K562 (cell line): ENCODE data around the gene FAM24B. TPM values are rescaled to one million over a fixed set of nuclear protein-coding genes. Genes with fewer than 3 reads are reported as not detected.

Experiments used
- ATAC-seq: fragments of 200-7000 bp; cut with Tn5 transposase; 3 replicates; pipeline ENCODE4 v1.9.1; 2020; ENCODE audit warnings: moderate library complexity
- BruUV-seq: library from RNA; stranded (reverse); fragments of 400-500 nt; replicated peaks from 2 replicates; lab custom pipeline; 2021; lab: Mats Ljungman, UMichigan
- CTCF ChIA-PET: fragments of 300-600 bp; formaldehyde crosslinking; extraction: SDS; loops from one replicate; lab custom pipeline; 2021; ENCODE audit warnings: low intra/inter-chr PET ratio; lab: Yijun Ruan, JAX
- POLR2A ChIA-PET: fragments of 300-600, 350-650 bp; sonication (Branson Sonifier 250); formaldehyde crosslinking; extraction: SDS; loops from one replicate; lab custom pipeline; 2021; ENCODE audit warnings: antibody characterized with exemption, inconsistent platforms; lab: Yijun Ruan, JAX
- DNase-seq, 4 experiments: peaks; one replicate each; pipeline versions ENCODE4 v3.0.0 to v3.0.0-alpha.2; 2011 to 2018; ENCODE audit warnings: low spot score in 3 of 4, mixed read lengths in 3 of 4; ENCODE audit errors: extremely low read depth in 1 of 4
- FAIRE-seq: peaks from 2 replicates; lab custom pipeline; 2011; peaks lifted over from hg19 to GRCh38; lab: Jason Lieb, UNC
- H2AFZ ChIP-seq: 2 replicates; pipeline ENCODE4 v1.6.0; 2011; ENCODE audit warnings: low read depth, low read length, control low read depth, inconsistent platforms
- H3K27ac ChIP-seq: fragments of 200-600 bp; 3 replicates; pipeline ENCODE4 v1.8.0; 2011; ENCODE audit warnings: low read depth, mild to moderate bottlenecking, control low read depth, inconsistent platforms, low read length, moderate library complexity, mixed read lengths; ENCODE audit errors: extremely low read depth
- H3K27me3 ChIP-seq, 2 experiments: fragments of 300-600 bp in 1 of 2; 2 replicates in 1 of 2; 3 replicates in 1 of 2; pipeline versions ENCODE4 v1.6.0 to v1.8.0; 2011; ENCODE audit warnings: inconsistent platforms in 2 of 2, low read length in 2 of 2, mild to moderate bottlenecking in 1 of 2, mixed read lengths in 1 of 2, moderate library complexity in 1 of 2; ENCODE audit not compliant: control insufficient read depth in 2 of 2, insufficient read depth in 2 of 2
- H3K36me3 ChIP-seq: fragments of 300-600 bp; 3 replicates; pipeline ENCODE4 v1.8.0; 2011; ENCODE audit warnings: mild to moderate bottlenecking, low read length, inconsistent platforms; ENCODE audit not compliant: control insufficient read depth, insufficient read depth
- H3K4me1 ChIP-seq, 2 experiments: fragments of 200-600 bp in 1 of 2; replicated peaks in 1 of 2; 2 replicates in 1 of 2; 3 replicates in 1 of 2; pipeline versions ENCODE4 v1.5.1 to v1.8.0; 2011; ENCODE audit warnings: inconsistent platforms in 2 of 2, low read length in 2 of 2, mild to moderate bottlenecking in 1 of 2, mixed read lengths in 1 of 2, moderate library complexity in 1 of 2; ENCODE audit not compliant: control insufficient read depth in 2 of 2, insufficient read depth in 2 of 2
- H3K4me2 ChIP-seq: 2 replicates; pipeline ENCODE4 v1.6.1; 2011; ENCODE audit warnings: low read length, control low read depth, inconsistent platforms, mixed read lengths; ENCODE audit not compliant: insufficient read depth
- H3K4me3 ChIP-seq: fragments of 200-600 bp; sonication (generic), shearing (Covaris generic); 2 replicates; pipeline ENCODE4 v1.5.1; 2016; ENCODE audit warnings: control low read depth, inconsistent platforms
- H3K79me2 ChIP-seq: fragments of 200-600 bp; 3 replicates; pipeline ENCODE4 v1.8.0; 2011; ENCODE audit warnings: low read length, inconsistent platforms; ENCODE audit not compliant: control insufficient read depth, insufficient read depth
- H3K9ac ChIP-seq, 2 experiments: 2 replicates each; pipeline versions ENCODE4 v1.6.0 to v1.6.1; 2011; ENCODE audit warnings: low read depth in 2 of 2, low read length in 2 of 2, control low read depth in 1 of 2, inconsistent platforms in 1 of 2, mild to moderate bottlenecking in 1 of 2, mixed read lengths in 1 of 2; ENCODE audit not compliant: insufficient read depth in 1 of 2
- H3K9me1 ChIP-seq: one replicate; pipeline ENCODE4 v1.6.0; 2011; ENCODE audit warnings: inconsistent platforms, mild to moderate bottlenecking, low read length, moderate library complexity; ENCODE audit not compliant: control insufficient read depth, insufficient read depth
- H3K9me3 ChIP-seq: replicated peaks from 2 replicates; pipeline ENCODE4 v1.5.1; 2011; ENCODE audit warnings: low read depth, low read length, inconsistent platforms; ENCODE audit not compliant: control insufficient read depth, insufficient read depth
- H4K20me1 ChIP-seq: replicated peaks from 2 replicates; pipeline ENCODE4 v1.6.1; 2011; ENCODE audit warnings: low read length, inconsistent platforms, mixed read lengths; ENCODE audit not compliant: control insufficient read depth, insufficient read depth
- EP400 ChIP-seq: fragments of 450-650 bp; IDR thresholded peaks from 2 replicates; pipeline ENCODE4 v1.6.1; 2017; ENCODE audit warnings: antibody characterized with exemption, mild to moderate bottlenecking, moderate library complexity
- GMEB1 ChIP-seq: fragments of 250-450 bp; sonication (Bioruptor Pico); IDR thresholded peaks from 2 replicates; pipeline ENCODE4 v1.4.0; 2020; ENCODE audit warnings: mild to moderate bottlenecking
- MAZ ChIP-seq, 2 experiments: fragments of 450-650 bp in 1 of 2; sonication (generic) in 1 of 2; formaldehyde crosslinking; IDR thresholded peaks in 1 of 2; conservative IDR thresholded peaks in 1 of 2; 2 replicates each; pipeline versions ENCODE4 v1.4.0 to v1.5.0; 2020; ENCODE audit warnings: mild to moderate bottlenecking in 1 of 2, missing genetic modification reagents in 1 of 2
- NFXL1 ChIP-seq: fragments of 450-650 bp; formaldehyde crosslinking; IDR thresholded peaks from 2 replicates; pipeline ENCODE4 v1.4.0; 2021; ENCODE audit warnings: mild to moderate bottlenecking
- TOE1 ChIP-seq, 2 experiments: fragments of 450-650 bp in 1 of 2; sonication (generic) in 1 of 2; formaldehyde crosslinking in 1 of 2; IDR thresholded peaks; 2 replicates each; pipeline versions ENCODE4 v1.7.1 to v1.8.0; 2016 to 2022; ENCODE audit warnings: borderline replicate concordance in 2 of 2, mild to moderate bottlenecking in 2 of 2, antibody characterized with exemption in 1 of 2, inconsistent platforms in 1 of 2, low read depth in 1 of 2, missing genetic modification reagents in 1 of 2, moderate library complexity in 1 of 2
- ZHX1 ChIP-seq: fragments of 150-350 bp; conservative IDR thresholded peaks from 2 replicates; pipeline ENCODE4 v1.6.1; 2014; ENCODE audit warnings: low read length
- ZNF140 ChIP-seq: fragments of 250-450 bp; sonication (Bioruptor Pico); IDR thresholded peaks from 2 replicates; pipeline ENCODE4 v1.8.0; 2021; ENCODE audit warnings: moderate library complexity, mild to moderate bottlenecking, inconsistent platforms
- ZNF764 ChIP-seq: fragments of 250-450 bp; sonication (Bioruptor Pico); IDR thresholded peaks from 2 replicates; pipeline ENCODE4 v1.4.0; 2020; ENCODE audit warnings: low read depth, mild to moderate bottlenecking, moderate library complexity
- ZZZ3 ChIP-seq: fragments of 450-650 bp; IDR thresholded peaks from 2 replicates; pipeline ENCODE4 v1.6.1; 2016; ENCODE audit warnings: antibody characterized with exemption, mild to moderate bottlenecking, moderate library complexity
- WGBS: fragments of 100-300 bp; shearing (Covaris generic); methylation state at CpG from one replicate; pipeline ENCODE4 v1.1.6; 2016; ENCODE audit warnings: low coverage, mixed read lengths; ENCODE audit not compliant: insufficient coverage; ENCODE audit errors: missing lambda C conversion rate; 5-methylcytosine and 5-hydroxymethylcytosine counted together
- in situ Hi-C: fragments of 300-500 bp; cut with MboI; formaldehyde crosslinking; loops from 4 replicates; pipeline ENCODE4 v1.15.0; 2018; ENCODE audit warnings: inconsistent platforms, mixed read lengths
- intact Hi-C: fragments of 100-400 bp; cut with micrococcal nuclease; formaldehyde crosslinking; loops from 2 replicates; pipeline ENCODE4 v1.14.2; 2022
- polyA plus RNA-seq, 8 experiments: library from polyadenylated mRNA; depleted of rRNA in 4 of 8; stranded (reverse) in 5 of 8; unstranded in 3 of 8; fragments of >200 nt; fragmentation: Nextera tagmentation in 2 of 8; fragmentation: Illumina TruSeq in 1 of 8; extraction: Ambion mirVana in 2 of 8; extraction: Trizol in 1 of 8; gene quantifications; 2 replicates each; pipeline versions ENCODE4 v1.2.1 to v1.2.3, GENCODE V29; 2011 to 2014; ENCODE audit warnings: inconsistent platforms in 1 of 8, missing spikeins in 1 of 8
- total RNA-seq, 7 experiments: library from RNA; depleted of rRNA in 6 of 7; stranded (reverse); fragments of >200 nt in 6 of 7; fragmentation: Illumina TruSeq in 2 of 7; extraction: Trizol in 2 of 7; gene quantifications; 2 replicates each; pipeline versions ENCODE4 v1.2.1 to v1.2.3, GENCODE V29; 2011 to 2021; ENCODE audit warnings: low replicate concordance in 1 of 7
- TF ChIP-seq, protein P1 (sequence below): sonication (generic); IDR thresholded peaks from 2 replicates; pipeline ENCODE4 v1.6.1; 2016
- TF ChIP-seq, protein P2 (sequence below): fragments of 450-650 bp; IDR thresholded peaks from 2 replicates; pipeline ENCODE4 v1.6.1; 2016; ENCODE audit warnings: borderline replicate concordance

The FAM24B gene
- total and polyA plus RNA-seq, 9 of the 15 experiments (the other 6 are each of a cell fraction or from before 2014, with no cell fraction given), result 6.0 to 19.6 (median 9.2) TPM

DNA sequence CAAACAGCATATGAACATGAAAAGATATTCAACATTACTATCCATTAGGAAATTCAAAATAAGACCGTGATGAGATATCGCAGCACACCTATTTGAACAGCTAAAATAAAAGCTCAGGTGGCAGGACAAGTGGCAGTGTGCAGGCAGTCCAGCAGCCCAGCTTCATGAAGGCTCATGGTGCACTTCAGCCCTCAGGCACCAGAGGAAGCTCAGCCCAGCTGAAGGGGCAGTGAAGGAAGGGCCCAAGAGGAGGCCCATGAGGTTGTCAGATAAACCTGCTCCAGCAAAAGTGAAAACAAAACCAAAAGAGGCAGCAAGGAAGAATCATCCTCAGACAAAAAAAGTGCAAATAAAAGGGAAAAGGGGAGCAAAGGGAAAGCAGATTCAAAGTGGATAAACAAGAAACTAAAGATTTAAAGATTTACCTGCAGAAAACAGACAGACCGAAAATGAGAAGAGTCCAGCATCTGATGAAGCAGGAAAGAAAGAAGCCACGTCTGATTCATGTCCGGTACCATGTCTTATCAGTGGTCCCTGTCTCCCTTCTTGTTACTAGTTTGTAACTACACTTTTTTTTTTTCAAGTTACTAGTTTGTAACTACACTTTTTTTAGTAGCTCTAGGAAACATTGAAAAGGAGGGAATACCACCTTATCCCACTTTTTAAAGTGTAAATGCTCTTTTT is 15.0 kb upstream of the FAM24B start:
- no peak overlapping the region for H3K4me3 ChIP-seq
- ATAC-seq (peak; percentile 87), FAIRE-seq (peak; percentile 69), DNase-seq (peak in 2 of 4 experiments; percentile 23 to 27)
- no peaks in the 10 kb centered on the region for H3K9me3 ChIP-seq
- H3K36me3 ChIP-seq, result no peaks in the 10 kb centered on the region
- no peaks in the 10 kb centered on the region for H3K27me3 ChIP-seq
- H3K79me2 ChIP-seq, result no peaks in the 10 kb centered on the region
- no TSS peak for BruUV-seq
- intact Hi-C loops (no loop called here), in situ Hi-C loops (no loop called here)
- ChIA-PET CTCF (no interaction called here), POLR2A (interaction anchor here (0.6 kb wide), 2 partner anchors 39 to 244 kb away, joined by 3 read pairs; no protein-coding TSS in a partner anchor)
- peak overlapping the region; percentile 33; the same call in 1 of the 2 replicates for H2AFZ ChIP-seq
- H3K4me1 ChIP-seq, result no peaks in the 10 kb centered on the region; a peak in 1 of 5 replicates
- no peaks in the 10 kb centered on the region for H3K9me1 ChIP-seq
- no peak overlapping the region for H3K27ac ChIP-seq
- H3K9ac ChIP-seq, result no peak overlapping the region
- H4K20me1 ChIP-seq, result no peaks in the 10 kb centered on the region
- WGBS, result 41% methylated on average over 5 of the region's 5 CpGs
- H3K4me2 ChIP-seq, result peak overlapping the region; percentile 6; the same call in 1 of the 2 replicates
- no peak for TF ChIP-seq ZNF764 (CRISPR knock-in tag)
- no peak for TF ChIP-seq ZHX1
- no peak for TF ChIP-seq MAZ (CRISPR knock-in tag; conservative IDR thresholded peaks at IDR 0.05 in 1 of 2, IDR thresholded peaks at IDR 0.05 in 1 of 2)
- TF ChIP-seq EP400, result 0 out of 2 replicates have a peak, but pooled peaks have one; percentile 24
- no peak for TF ChIP-seq ZZZ3
- TF ChIP-seq, protein P1, sequence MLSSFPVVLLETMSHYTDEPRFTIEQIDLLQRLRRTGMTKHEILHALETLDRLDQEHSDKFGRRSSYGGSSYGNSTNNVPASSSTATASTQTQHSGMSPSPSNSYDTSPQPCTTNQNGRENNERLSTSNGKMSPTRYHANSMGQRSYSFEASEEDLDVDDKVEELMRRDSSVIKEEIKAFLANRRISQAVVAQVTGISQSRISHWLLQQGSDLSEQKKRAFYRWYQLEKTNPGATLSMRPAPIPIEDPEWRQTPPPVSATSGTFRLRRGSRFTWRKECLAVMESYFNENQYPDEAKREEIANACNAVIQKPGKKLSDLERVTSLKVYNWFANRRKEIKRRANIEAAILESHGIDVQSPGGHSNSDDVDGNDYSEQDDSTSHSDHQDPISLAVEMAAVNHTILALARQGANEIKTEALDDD, result peak; percentile 39; the same call in 1 of the 2 replicates
- no peak for TF ChIP-seq NFXL1 (CRISPR knock-in tag)
- no peak for TF ChIP-seq GMEB1 (CRISPR knock-in tag)
- TF ChIP-seq, protein P2, sequence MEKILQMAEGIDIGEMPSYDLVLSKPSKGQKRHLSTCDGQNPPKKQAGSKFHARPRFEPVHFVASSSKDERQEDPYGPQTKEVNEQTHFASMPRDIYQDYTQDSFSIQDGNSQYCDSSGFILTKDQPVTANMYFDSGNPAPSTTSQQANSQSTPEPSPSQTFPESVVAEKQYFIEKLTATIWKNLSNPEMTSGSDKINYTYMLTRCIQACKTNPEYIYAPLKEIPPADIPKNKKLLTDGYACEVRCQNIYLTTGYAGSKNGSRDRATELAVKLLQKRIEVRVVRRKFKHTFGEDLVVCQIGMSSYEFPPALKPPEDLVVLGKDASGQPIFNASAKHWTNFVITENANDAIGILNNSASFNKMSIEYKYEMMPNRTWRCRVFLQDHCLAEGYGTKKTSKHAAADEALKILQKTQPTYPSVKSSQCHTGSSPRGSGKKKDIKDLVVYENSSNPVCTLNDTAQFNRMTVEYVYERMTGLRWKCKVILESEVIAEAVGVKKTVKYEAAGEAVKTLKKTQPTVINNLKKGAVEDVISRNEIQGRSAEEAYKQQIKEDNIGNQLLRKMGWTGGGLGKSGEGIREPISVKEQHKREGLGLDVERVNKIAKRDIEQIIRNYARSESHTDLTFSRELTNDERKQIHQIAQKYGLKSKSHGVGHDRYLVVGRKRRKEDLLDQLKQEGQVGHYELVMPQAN, result 0 out of 2 replicates have a peak, but pooled peaks have one; percentile 42
- no peak for TF ChIP-seq ZNF140 (CRISPR knock-in tag)
- TF ChIP-seq TOE1 (IDR thresholded peaks at IDR 0.05; ENCODE audit: borderline replicate concordance), result no peak
- no peak for TF ChIP-seq TOE1 (CRISPR knock-in tag; IDR thresholded peaks at IDR 0.05; ENCODE audit: borderline replicate concordance, low read depth)
